AG08396 (cell line): ENCODE results near the gene TMEM243.
A peak's percentile ranks its signal among the peaks of the same experiment; 100 is the strongest.
"Not testable (repeated sequence)": the region's sequence is repeated elsewhere in the genome, so short reads cannot be mapped to it uniquely, and the experiment has no call there.

Source experiments
- DNase-seq: peaks from one replicate; pipeline ENCODE4 v3.0.0; 2012; ENCODE audit warnings: low spot score, mixed read lengths

The TMEM243 gene, protein sequence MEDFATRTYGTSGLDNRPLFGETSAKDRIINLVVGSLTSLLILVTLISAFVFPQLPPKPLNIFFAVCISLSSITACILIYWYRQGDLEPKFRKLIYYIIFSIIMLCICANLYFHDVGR

GRCh38 chr7:87219545-87220025 lies at the start of gene TMEM243:
Gene TMEM243 (minus strand): TSS chr7:87219732. CDS start chr7:87219503, 229 bp downstream.
- DNase-seq: peak; percentile 81

DNA sequence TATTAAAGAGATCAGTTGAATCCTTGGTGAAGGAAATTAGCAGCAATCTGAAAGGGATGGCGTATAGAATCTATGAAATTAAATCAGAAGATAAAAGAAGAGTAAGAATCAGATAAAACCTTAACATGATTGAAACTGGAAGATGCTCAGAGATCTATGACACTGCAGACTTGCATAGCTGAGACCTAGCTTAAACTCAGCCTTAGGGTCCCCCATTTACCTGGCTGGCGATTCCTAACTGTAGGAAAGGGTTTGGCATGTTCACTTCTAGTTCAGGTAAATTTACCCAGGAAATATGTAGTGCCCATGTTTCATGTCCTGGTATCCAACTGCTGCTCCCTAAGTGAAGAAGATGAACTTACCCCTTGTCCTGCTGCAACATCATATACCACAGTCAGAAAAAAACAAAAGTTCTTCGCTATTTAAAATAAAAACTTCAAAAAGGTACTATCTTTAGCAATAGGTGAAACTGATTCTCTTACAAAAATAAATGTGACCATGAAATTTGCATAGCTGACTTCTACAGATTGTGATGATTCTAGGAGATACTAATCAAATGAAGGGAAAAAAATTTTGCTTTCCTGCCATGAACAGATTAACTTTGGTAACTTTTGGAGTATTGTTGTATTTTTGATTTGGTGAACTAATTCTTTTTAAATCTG lies 47.8 kb upstream of the TMEM243 start:
- no peak for DNase-seq

- DNase-seq: no peak
Measured at GRCh38 chr7:87263537-87263936, 44.0 kb upstream of the TMEM243 start.

DNA sequence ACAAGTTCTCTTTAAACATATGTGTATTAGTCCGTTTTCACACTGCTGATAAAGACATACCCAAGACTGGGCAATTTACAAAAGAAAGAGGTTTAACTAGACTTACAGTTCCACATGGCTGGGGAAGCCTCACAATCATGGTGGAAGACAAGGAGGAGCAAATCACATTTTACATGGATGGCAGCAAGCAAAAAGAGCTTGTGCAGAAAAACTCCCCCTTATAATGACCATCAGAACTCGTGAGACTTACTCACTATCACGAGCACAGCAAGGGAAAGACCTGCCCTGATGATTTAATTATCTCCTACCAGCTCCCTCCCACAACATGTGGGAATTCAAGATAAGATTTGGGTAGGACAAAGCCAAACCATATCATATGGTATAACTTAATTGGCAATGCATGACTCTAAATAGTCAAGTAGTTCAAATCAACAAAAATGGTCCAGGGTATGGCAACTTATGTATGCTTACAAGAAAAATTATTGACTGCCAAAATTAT lies 34.1 kb upstream of the TMEM243 start:
- DNase-seq: no peak

DNA sequence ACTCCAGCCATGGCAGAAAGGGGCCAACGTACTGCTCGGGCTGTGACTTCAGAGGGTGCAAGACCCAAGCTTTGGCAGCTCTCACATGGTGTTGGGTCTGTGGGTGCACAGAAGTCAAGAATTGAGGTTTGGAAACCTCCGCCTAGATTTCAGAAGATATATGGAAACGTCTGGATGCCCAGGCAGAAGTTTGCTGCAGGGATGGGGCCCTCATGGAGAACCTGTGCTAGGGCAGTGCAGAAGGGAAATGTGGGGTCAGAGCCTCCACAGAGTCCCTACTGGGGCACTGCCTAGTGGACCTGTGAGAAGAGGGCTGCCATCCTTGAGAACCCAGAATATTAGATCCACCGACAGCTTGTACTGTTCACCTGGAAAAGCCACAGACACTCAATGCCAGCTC lies 26.1 kb upstream of the TMEM243 start:
- DNase-seq: not testable (repeated sequence)

GRCh38 chr7:87238464-87239051 lies 19.0 kb upstream of the TMEM243 start:
- not testable (repeated sequence) for DNase-seq

DNA sequence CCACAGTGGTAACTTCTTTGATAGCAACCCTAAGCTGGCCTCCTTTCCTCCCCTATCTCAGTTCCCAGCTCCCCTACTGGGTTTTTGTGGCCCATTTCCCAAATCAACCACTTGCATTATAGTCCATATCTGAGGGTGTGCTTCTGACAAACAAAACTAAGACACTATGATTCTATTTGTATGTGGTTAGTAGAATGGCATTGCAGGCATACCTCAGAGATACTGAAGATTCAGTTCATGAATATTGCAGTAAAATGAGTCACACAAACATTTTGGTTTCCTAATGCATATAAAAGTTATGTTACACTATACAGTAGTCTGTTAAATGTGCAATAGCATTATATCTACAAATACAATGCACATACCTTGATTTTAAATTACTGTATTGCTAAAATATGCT lies 15.4 kb upstream of the TMEM243 start:
- no peak for DNase-seq

DNA sequence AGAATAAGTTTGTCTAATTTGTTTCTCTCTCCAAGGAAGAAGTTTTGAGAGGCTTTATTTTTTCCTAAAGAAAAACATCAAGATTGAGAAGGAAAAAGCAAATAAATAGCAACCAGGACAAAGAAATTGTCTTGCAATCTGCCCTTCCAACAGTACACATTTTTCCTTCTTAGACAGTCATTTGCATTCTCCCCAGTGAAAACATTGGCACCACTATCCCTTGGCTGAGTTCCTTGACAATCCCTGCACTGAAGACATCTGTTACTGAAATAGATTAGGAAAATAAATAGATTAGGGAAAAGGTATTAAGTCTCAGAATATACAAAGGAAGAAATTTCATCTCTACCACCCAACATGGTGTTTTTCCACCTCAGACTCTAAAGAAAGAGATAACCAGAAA lies 12.2 kb upstream of the TMEM243 start:
- no peak for DNase-seq

DNA sequence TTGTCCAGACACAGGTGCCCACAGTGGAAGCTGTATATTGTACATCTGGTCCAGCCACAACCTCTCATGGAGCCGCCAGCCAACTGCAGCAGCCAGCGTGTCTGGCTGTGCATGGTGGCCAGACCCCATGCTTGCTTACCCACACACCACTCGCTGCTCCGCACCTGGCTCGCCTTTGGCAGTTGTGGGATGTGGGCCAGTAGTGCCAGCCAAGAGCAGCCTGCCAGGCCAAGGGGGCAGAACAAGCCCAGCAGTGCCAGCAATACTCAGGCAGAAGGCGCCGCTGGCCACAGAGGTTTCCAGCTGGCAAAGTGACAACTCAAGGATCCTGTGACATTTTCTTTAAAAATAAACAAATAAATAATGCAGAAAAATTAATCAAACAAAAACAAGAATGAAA lies 11.7 kb upstream of the TMEM243 start:
- no peak for DNase-seq

GRCh38 chr7:87226495-87226894 lies 7.0 kb upstream of the TMEM243 start:
- no peak for DNase-seq

- peak; percentile 29 for DNase-seq
Measured at GRCh38 chr7:87225696-87226095, 6.2 kb upstream of the TMEM243 start.

DNA sequence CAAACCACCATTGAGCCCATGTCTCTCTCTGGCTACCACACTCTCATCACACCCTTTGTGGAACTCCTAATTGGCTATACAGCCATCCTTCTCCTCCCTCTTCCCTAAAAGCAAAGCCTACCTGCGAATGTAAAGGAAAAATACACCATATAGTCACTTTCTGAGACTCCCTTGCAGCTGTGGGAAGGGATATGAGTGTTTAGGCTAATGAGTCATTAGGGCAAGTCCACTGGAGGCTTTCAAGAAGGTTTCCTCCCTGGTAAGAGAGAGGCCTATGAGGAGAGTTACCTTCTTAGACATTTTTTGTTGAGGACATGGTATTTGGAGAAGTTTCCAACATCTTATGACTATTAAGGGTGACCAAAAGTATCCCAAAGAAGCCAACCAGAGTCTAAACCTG lies 4.1 kb upstream of the TMEM243 start:
- peak; percentile 24 for DNase-seq

GRCh38 chr7:87220734-87221215 lies 1.2 kb upstream of the TMEM243 start:
- peak; percentile 30 for DNase-seq

- DNase-seq: peak; percentile 90
Measured at GRCh38 chr7:87220026-87220733, 648 bp upstream of the TMEM243 start.

- DNase-seq: peak; percentile 53
Measured at GRCh38 chr7:87218796-87219544, 562 bp downstream of the TMEM243 start.

DNA sequence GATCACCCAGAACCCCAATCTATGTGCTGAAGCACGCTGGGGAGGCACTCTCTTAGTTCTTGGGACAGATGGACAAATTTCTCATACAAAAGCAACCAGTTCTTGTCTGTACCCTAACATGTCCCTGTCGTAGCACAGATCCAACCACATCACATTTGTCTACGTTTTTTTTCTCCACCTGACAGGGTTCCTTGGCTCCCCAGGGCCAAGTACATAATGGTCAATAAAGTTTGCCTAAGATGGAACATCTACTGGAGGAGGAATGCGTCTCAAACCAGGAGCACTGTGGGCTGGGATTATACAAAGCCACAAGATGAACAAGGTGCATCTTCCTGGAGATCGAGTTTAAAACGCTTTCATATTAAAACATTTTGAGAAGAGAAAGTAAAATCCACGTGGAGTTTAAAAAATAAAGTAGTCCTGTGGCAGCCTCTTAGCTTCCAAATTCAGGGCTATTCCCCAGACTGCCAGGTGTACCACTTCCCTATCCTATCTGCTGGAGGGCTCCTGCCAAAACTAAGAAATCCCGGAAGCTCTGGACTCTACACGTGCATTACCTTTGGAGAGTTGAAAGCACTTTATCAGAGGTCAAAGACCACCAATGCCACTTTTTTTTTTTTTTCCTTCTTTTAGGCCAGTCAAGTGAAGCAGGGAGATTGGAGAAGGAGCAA lies 1.4 kb downstream of the TMEM243 start:
- DNase-seq: no peak

- DNase-seq: no peak
Measured at GRCh38 chr7:87216701-87217508, 2.6 kb downstream of the TMEM243 start.

DNA sequence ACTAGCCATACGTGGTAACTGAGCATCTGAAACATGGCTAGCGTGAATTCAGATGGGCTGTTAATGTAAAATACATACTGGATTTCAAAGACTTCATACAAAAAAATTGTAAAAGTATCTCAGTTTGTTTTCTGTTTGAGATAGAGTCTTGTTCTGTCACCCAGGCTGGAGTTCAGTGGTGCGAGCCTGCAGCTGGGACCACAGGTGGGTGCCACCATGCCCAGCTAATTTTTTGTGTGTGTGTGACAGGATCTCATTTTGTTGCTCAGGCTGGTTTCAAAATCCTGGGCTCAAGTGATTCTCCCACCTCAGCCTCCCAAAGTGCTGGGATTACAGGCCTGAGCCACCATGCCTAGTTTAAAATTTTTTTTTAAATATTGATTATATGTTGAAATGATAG lies 4.5 kb downstream of the TMEM243 start:
- DNase-seq: no peak

DNA sequence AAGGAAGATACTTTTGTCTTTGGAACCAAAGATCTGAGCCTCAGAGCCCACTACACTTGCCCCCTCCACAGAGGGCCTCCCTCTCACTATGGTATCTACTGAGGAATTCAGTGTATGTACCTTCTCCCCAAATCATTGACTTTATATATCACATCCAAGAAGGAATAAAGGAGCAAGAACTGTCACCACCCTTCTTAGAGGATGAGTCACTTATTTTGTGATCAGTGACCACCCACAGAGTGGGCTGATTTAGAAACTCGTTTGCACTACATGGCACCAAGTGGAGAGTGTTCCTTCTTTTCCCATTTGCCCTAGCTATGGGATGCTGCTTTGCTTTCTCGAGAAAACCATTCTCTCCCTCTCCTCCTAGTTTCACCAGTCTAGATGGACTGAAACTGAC lies 5.7 kb downstream of the TMEM243 start:
- DNase-seq: no peak

GRCh38 chr7:87213252-87213651 lies 6.3 kb downstream of the TMEM243 start:
- no peak for DNase-seq
